Breast epithelium (tissue), 3 donors: Measurements from ENCODE around the gene DVL1.

Experiments
- POLR2A ChIP-seq: fragments of 450-650 bp; IDR thresholded peaks from one replicate; pipeline ENCODE4 v1.6.1; 2016; ENCODE audit warnings: antibody characterized with exemption, mild to moderate bottlenecking, moderate library complexity
- TF ChIP-seq, protein P1 (sequence below), 3 donors: fragments of 450-650 bp; IDR thresholded peaks; one replicate each; pipeline ENCODE4 v1.5.1; 2016 to 2017; ENCODE audit warnings: antibody characterized with exemption in 3 of 3, mild to moderate bottlenecking in 3 of 3, moderate library complexity in 3 of 3

DNA sequence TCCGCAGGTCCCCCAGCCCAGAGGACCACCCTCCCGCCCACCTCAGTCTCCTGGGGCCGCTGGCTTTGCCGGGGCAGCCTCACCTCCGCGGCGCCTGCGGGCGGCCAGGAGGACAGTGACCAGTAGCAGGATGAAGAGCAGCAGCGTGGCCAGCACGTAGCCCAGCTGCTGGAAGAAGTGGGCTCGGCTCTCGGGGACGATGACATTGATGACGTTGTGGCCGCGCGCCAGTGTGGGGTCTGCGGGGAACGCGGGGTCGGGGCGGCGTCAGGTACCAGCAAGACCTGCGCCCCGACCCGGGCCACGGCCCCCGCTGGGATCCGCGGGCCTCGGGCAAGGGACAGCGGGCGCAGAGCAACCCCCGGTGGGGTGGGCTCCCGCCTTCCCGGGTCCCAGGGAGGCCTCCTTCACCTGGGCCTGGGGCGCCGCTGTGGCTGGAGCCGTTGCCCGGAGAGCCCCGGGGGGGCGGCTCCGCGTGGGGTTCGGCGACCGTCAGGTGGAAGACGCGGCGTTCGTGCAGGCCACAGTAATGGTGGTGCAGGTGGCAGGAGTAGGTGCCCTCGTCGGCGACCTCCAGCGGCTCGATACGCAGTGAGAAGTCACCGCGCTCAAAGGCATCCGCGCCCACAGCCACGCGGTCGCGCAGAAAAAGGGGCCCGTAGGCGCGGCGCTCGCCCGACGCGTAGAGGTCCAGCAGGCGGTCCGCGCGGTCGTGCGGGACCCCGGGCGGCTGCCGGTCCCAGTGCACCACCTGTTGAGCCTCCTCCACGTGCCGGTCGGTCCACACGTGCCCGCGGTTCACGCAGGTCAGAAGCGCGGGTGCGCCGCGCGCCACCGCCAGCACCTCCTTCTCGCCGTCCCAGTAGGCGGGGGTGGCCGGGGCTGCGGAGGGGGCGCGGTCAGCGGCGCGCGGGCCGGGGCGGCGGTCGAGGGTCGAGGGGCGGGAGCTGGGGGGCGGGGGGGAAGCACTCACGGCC lies 5.3 kb upstream of the DVL1 start:
- TF ChIP-seq, protein P1, sequence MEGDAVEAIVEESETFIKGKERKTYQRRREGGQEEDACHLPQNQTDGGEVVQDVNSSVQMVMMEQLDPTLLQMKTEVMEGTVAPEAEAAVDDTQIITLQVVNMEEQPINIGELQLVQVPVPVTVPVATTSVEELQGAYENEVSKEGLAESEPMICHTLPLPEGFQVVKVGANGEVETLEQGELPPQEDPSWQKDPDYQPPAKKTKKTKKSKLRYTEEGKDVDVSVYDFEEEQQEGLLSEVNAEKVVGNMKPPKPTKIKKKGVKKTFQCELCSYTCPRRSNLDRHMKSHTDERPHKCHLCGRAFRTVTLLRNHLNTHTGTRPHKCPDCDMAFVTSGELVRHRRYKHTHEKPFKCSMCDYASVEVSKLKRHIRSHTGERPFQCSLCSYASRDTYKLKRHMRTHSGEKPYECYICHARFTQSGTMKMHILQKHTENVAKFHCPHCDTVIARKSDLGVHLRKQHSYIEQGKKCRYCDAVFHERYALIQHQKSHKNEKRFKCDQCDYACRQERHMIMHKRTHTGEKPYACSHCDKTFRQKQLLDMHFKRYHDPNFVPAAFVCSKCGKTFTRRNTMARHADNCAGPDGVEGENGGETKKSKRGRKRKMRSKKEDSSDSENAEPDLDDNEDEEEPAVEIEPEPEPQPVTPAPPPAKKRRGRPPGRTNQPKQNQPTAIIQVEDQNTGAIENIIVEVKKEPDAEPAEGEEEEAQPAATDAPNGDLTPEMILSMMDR (IDR thresholded peaks at IDR 0.05), result no peak
- TF ChIP-seq POLR2A, result no peak
